ENCODE results near the gene LCE1C. TPM values are rescaled to one million over a fixed set of nuclear protein-coding genes. Genes with fewer than 3 reads are reported as not detected.

Gene LCE1C
- total and polyA plus RNA-seq, 2 donors (not counting 3 experiments of a cell fraction or from before 2014, with no cell fraction given): not detected

DNA sequence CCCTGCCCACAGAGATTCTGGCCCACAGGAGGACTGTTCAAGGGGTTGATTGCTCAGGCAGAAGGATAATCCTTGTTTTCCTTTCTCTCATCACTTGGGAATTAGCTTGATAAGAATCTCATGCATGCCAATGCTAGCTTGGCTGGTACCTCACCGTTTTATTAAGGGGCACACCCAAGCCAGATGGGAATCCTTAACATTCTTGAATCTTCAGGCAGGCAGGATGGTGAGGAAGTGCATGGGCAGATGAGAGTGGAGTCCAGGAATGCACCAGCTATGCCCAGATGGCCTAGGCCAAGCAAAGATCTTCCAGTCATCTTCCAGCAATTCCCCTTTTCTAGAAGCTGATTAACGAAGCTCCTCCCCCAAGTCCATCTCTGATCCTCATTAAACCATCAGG lies 49.2 kb upstream of the LCE1C start:
- no peaks in the 10 kb centered on the region for H3K79me2 ChIP-seq (ENCODE audit: control insufficient read depth, insufficient read depth, low read length)
- H3K27ac ChIP-seq (ENCODE audit: insufficient read depth, low read depth, low read length): no peak overlapping the region
- dilution Hi-C loops (cut with MboI; ENCODE audit: extremely low pct_ligation_motif_present, low sequenced_read_pairs) (no loop called here), intact Hi-C loops (cut with micrococcal nuclease) (no loop called here)
- ChIA-PET POLR2A (no interaction called here), CTCF (interaction anchor here (1.1 to 1.8 kb wide), 3 partner anchors 14 to 364 kb away, joined by 3 to 5 read pairs (median 4); no protein-coding TSS in a partner anchor)
- no peak for TF ChIP-seq GATA2 (IDR thresholded peaks at IDR 0.05; ENCODE audit: insufficient read depth, insufficient read length, low read depth, low read length)
- no peak for TF ChIP-seq MYC (IDR thresholded peaks at IDR 0.05; ENCODE audit: low read depth, low read length)
- no peak for TF ChIP-seq FOS (IDR thresholded peaks at IDR 0.05; ENCODE audit: borderline replicate concordance, insufficient read depth, low read length)
- TF ChIP-seq, protein P1, sequence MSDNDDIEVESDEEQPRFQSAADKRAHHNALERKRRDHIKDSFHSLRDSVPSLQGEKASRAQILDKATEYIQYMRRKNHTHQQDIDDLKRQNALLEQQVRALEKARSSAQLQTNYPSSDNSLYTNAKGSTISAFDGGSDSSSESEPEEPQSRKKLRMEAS (IDR thresholded peaks at IDR 0.05; ENCODE audit: insufficient read depth, insufficient read length): no peak
- TF ChIP-seq POLR2AphosphoS5 (IDR thresholded peaks at IDR 0.05; ENCODE audit: insufficient read depth, low read depth, low read length): no peak
- no peak for TF ChIP-seq EZH2 (IDR thresholded peaks at IDR 0.05; ENCODE audit: borderline replicate concordance, low read depth, low read length, severe bottlenecking)
- no peak for TF ChIP-seq POLR2A (IDR thresholded peaks at IDR 0.05; ENCODE audit: low read depth, low read length)
- no peak for TF ChIP-seq JUN (IDR thresholded peaks at IDR 0.05; ENCODE audit: borderline replicate concordance, insufficient read depth, insufficient read length, low read depth)
- TF ChIP-seq, protein P2, sequence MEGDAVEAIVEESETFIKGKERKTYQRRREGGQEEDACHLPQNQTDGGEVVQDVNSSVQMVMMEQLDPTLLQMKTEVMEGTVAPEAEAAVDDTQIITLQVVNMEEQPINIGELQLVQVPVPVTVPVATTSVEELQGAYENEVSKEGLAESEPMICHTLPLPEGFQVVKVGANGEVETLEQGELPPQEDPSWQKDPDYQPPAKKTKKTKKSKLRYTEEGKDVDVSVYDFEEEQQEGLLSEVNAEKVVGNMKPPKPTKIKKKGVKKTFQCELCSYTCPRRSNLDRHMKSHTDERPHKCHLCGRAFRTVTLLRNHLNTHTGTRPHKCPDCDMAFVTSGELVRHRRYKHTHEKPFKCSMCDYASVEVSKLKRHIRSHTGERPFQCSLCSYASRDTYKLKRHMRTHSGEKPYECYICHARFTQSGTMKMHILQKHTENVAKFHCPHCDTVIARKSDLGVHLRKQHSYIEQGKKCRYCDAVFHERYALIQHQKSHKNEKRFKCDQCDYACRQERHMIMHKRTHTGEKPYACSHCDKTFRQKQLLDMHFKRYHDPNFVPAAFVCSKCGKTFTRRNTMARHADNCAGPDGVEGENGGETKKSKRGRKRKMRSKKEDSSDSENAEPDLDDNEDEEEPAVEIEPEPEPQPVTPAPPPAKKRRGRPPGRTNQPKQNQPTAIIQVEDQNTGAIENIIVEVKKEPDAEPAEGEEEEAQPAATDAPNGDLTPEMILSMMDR (IDR thresholded peaks at IDR 0.05; ENCODE audit: extremely low read depth in 1 of 2, insufficient read depth in 1 of 2, low read depth in 1 of 2, low read length in 2 of 2): no peak
- no peak overlapping the region for H3K4me2 ChIP-seq (ENCODE audit: insufficient read depth, low read length)
- no peaks in the 10 kb centered on the region for H3K36me3 ChIP-seq (ENCODE audit: control insufficient read depth in 2 of 2, extremely low read depth in 1 of 2, insufficient read depth in 2 of 2, low read length in 2 of 2)
- DNase-seq (ENCODE audit: low read depth, low spot score): no peak
- H2AFZ ChIP-seq (ENCODE audit: low read depth, low read length): no peak overlapping the region
- no peaks in the 10 kb centered on the region for H3K9me1 ChIP-seq (replicated peaks; ENCODE audit: control insufficient read depth, extremely low read depth, insufficient read depth, low read length)
- no peaks in the 10 kb centered on the region for H3K27me3 ChIP-seq (ENCODE audit: control insufficient read depth in 2 of 2, insufficient read depth in 2 of 2, low read length in 2 of 2)
- H4K20me1 ChIP-seq (replicated peaks; ENCODE audit: control insufficient read depth, extremely low read depth, insufficient read depth, low read length): no peaks in the 10 kb centered on the region
- H3K4me1 ChIP-seq (ENCODE audit: control insufficient read depth, extremely low read depth, insufficient read depth, low read length): no peaks in the 10 kb centered on the region
- no peak overlapping the region for H3K9ac ChIP-seq (replicated peaks; ENCODE audit: extremely low read depth, insufficient read depth, low read length)
- BruUV-seq (replicated peaks): no TSS peak
- H3K9me3 ChIP-seq (replicated peaks; ENCODE audit: control insufficient read depth, insufficient read depth, low read length): no peaks in the 10 kb centered on the region
- H3K4me3 ChIP-seq (replicated peaks in 1 of 3; ENCODE audit: insufficient read depth in 1 of 3, low read depth in 1 of 3, low read length in 3 of 3): no peak overlapping the region
- FAIRE-seq: no peak

All from endothelial cell of umbilical vein (primary cell).